Measurements from ENCODE around the gene DIS3L2. TPM values are rescaled to one million over a fixed set of nuclear protein-coding genes. Genes with fewer than 3 reads are reported as not detected.

The DIS3L2 gene
- total and polyA plus RNA-seq, 2 of the 8 experiments (the other 6 are each of a cell fraction or from before 2014, with no cell fraction given) = 11.5 to 21.6 TPM

- TF ChIP-seq CHD7 (IDR thresholded peaks at IDR 0.05; ENCODE audit: insufficient replicate concordance, low read length) = no peak
These were observed 278.6 kb downstream of the DIS3L2 start (continued) for GRCh38 chr2:232239951-232240681.

All from H1 (cell line).